Measurements from ENCODE around the gene KRT73. TPM values are rescaled to one million over a fixed set of nuclear protein-coding genes. Genes with fewer than 3 reads are reported as not detected.

Gene KRT73
- total RNA-seq, 4 donors from 2014 or later: not detected

DNA sequence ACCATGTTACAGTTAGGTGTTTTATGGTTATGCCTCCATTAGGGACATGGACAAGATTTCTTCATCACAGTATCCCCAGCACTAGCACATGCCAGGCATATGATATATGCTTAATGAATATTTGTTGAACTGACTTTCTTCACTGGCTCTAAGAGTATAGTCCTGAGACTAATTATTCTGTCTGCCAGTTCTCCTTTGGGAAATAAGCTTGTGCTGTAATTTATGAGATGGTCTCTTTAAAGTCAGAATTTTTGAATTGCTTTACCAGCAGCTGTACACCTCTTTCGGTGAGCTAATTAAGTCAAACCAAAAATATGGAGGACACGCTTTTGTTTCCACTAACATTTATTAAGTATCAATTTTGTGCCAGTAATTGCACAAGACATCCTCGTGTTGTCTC lies 12.3 kb downstream of the KRT73 start:
- TF ChIP-seq POLR2A (IDR thresholded peaks at IDR 0.05) (no peak), CTCF (IDR thresholded peaks at IDR 0.05) (no peak), EP300 (IDR thresholded peaks at IDR 0.05; ENCODE audit: low read depth) (no peak), POLR2AphosphoS5 (IDR thresholded peaks at IDR 0.05) (no peak)
- Histone ChIP-seq H3K9me3 (no peaks in the 10 kb centered on the region), H3K4me3 (no peak overlapping the region), H3K4me1 (no peaks in the 10 kb centered on the region), H3K36me3 (no peaks in the 10 kb centered on the region), H3K27me3 (peaks cover 44% of the 10 kb centered on the region), H3K27ac (no peak overlapping the region)
- DNase-seq: no peak
- WGBS, 2 donors (ENCODE audit: low coverage in 1 of 2): 54 to 64% methylated on average over 3 of the region's 3 CpGs
- in situ Hi-C loops (cut with MboI; ENCODE audit: low pct_ligation_motif_present in 1 of 4, low pct_unique_long_range_greater_than_20kb in 1 of 4, low sequenced_read_pairs in 3 of 4): no loop called here
- intact Hi-C loops (cut with DNase I; ENCODE audit: low total_unique reads): no loop called here

- in situ Hi-C loops (cut with MboI; ENCODE audit: low pct_ligation_motif_present in 1 of 4, low pct_unique_long_range_greater_than_20kb in 1 of 4, low sequenced_read_pairs in 3 of 4): no loop called here
- intact Hi-C loops (cut with DNase I; ENCODE audit: low total_unique reads): no loop called here
- no peak overlapping the region for H3K4me3 ChIP-seq
- H3K27ac ChIP-seq: no peak overlapping the region
- H3K27me3 ChIP-seq: peaks cover 46% of the 10 kb centered on the region
- WGBS, 2 donors (ENCODE audit: low coverage in 1 of 2): 60 to 95% methylated on average over 1 of the region's 1 CpG
- TF ChIP-seq CTCF (IDR thresholded peaks at IDR 0.05) (no peak), POLR2A (IDR thresholded peaks at IDR 0.05) (no peak), POLR2AphosphoS5 (IDR thresholded peaks at IDR 0.05) (no peak), EP300 (IDR thresholded peaks at IDR 0.05; ENCODE audit: low read depth) (no peak)
- no peaks in the 10 kb centered on the region for H3K9me3 ChIP-seq
- no peak for DNase-seq
- H3K4me1 ChIP-seq: no peaks in the 10 kb centered on the region
- no peaks in the 10 kb centered on the region for H3K36me3 ChIP-seq
Observed at GRCh38 chr12:52605542-52605941, 12.8 kb downstream of the KRT73 start.

DNA sequence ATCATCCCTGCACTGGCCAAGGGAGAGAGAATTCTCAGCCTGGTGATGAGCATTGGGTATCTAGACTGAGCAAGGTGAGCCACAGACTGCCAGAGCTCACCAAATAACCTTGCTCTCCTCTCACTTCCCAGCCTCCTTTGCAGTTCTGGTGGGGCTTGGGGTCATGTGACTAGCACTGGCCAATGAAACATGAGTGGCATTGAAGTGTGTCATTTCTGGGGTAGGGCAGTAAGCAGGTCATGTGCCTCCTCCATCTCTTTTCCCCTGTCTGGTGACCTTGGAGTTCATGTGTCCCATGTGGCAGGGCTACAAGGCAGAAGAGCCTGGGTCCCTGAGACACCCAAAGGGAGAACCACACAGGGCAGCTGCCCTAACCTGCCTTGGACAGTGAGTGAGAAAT lies 13.5 kb downstream of the KRT73 start:
- Histone ChIP-seq H3K27me3 (peaks cover 45% of the 10 kb centered on the region), H3K4me1 (no peaks in the 10 kb centered on the region), H3K9me3 (no peaks in the 10 kb centered on the region), H3K27ac (no peak overlapping the region), H3K36me3 (no peaks in the 10 kb centered on the region), H3K4me3 (no peak overlapping the region)
- no peak for DNase-seq
- intact Hi-C loops (cut with DNase I; ENCODE audit: low total_unique reads): no loop called here
- in situ Hi-C loops (cut with MboI; ENCODE audit: low pct_ligation_motif_present in 1 of 4, low pct_unique_long_range_greater_than_20kb in 1 of 4, low sequenced_read_pairs in 3 of 4): no loop called here
- TF ChIP-seq POLR2A (IDR thresholded peaks at IDR 0.05) (no peak), CTCF (IDR thresholded peaks at IDR 0.05) (no peak), EP300 (IDR thresholded peaks at IDR 0.05; ENCODE audit: low read depth) (no peak), POLR2AphosphoS5 (IDR thresholded peaks at IDR 0.05) (no peak)

- Histone ChIP-seq H3K4me1 (no peaks in the 10 kb centered on the region), H3K36me3 (no peaks in the 10 kb centered on the region), H3K4me3 (no peak overlapping the region), H3K27ac (no peak overlapping the region), H3K9me3 (no peaks in the 10 kb centered on the region), H3K27me3 (peaks cover 43% of the 10 kb centered on the region)
- intact Hi-C loops (cut with DNase I; ENCODE audit: low total_unique reads): no loop called here
- WGBS, 2 donors (ENCODE audit: low coverage in 1 of 2): 80% methylated on average over 2 of the region's 2 CpGs; no CpG with 5 or more reads in 1 of the 2 donors
- in situ Hi-C loops (cut with MboI; ENCODE audit: low pct_ligation_motif_present in 1 of 4, low pct_unique_long_range_greater_than_20kb in 1 of 4, low sequenced_read_pairs in 3 of 4): no loop called here
- TF ChIP-seq POLR2AphosphoS5 (IDR thresholded peaks at IDR 0.05) (no peak), CTCF (IDR thresholded peaks at IDR 0.05) (no peak), EP300 (IDR thresholded peaks at IDR 0.05; ENCODE audit: low read depth) (no peak)
- DNase-seq: no peak
Observed at GRCh38 chr12:52603314-52603713, 15.0 kb downstream of the KRT73 start.

Data from transverse colon (tissue), 4 donors.